GM19324 (cell line): ENCODE measurements around the gene NME7.

Source experiments
- ATAC-seq: cut with Tn5 transposase; IDR thresholded peaks from one replicate; pipeline ENCODE4 v1.9.1; 2021; ENCODE audit warnings: mild to moderate bottlenecking, moderate library complexity; ENCODE audit not compliant: unreplicated experiment, low FRiP score

NME7 gene

DNA sequence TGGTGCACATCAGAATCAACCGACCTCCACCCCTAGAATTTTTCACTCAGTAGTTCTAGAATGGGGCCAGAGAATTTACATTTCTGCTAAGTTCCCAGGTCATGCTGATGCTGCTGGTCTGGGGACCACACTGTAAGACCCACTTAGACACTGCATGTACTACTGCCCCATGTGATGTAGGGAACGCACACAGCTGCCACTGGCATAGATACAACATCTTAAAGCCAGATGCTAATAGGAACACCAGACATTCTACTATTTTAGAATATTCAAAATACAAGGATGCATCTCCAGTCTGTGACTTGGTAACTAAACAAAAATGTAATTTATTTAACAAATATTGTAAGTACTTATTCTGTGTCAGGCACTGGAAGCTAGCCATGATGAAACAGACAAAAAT, 275.2 kb downstream of the NME7 start:
- no peak for ATAC-seq

DNA sequence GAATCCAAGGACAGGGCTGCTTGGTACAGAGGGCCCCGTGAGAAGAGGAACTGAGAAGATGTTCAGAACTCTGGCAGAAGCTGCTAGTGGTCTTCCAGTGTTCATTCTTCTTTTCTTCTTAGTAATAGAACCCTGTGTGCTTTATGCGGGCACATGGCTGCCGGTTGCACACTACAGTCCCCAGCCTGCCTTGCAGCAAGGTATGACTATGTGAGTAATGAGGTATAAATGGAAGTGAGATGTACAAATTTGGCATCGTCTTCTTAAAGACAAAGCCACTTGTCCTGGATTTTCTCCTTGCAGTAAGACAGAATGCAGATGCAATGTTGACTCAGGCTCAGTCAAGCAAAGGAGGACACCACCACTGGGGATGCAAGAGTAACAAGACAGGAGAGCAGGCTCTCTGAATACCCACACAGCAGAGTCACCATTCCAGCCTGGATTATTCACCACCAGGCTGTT, 276.1 kb downstream of the NME7 start:
- ATAC-seq: peak; percentile 79

- ATAC-seq: peak; percentile 46
These were observed 276.7 kb downstream of the NME7 start for GRCh38 chr1:169090900-169091311.

DNA sequence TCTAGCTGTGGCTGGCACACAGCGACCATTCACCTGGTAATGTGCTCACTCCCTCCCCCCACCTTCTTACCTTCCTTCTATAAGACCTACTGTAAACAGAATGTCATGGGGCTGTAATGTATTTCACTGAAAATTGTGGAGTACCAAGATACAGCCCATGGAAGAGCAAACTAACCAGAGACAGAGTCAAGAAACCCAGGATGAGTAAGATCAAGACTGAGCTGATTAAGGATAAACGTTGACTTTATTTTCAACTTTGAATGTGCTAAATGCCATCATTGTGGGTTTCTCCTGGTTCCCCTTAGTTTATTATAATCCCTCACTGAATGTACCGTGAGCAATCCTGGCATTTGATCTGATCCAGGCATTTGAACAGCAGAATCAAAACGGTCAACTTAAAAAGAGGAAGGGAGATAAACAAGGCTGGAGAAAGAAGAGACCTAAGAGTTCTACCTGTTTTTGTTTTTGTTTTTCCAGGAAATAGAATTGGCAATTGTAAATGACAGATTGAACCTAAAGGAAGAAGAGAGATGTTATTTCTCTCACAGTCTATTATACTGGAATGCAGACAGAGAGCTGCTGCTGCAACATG, 277.2 kb downstream of the NME7 start:
- no peak for ATAC-seq

- ATAC-seq: no peak
These were observed 277.8 kb downstream of the NME7 start for GRCh38 chr1:169089776-169090175.

DNA sequence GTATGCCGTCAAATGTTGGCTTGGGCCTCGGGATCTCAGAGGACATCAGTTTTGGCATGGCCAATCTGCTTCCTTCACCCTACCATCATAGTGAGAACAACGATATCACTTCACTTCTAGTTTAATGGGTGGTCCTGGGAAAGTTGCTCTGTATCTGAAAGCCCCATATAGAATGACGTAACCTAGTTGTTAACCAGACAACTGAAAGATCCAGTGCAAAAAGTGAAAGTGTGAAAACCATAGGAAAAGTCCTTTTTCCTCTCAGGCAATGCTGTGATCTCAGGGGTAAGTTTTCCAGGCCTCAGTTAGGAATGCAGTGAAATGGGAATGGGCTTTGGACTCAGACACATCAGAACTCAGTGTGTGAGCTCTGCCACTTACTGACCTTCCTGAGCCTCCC, 279.7 kb downstream of the NME7 start:
- ATAC-seq: no peak

- no peak for ATAC-seq
These were observed 280.8 kb downstream of the NME7 start for GRCh38 chr1:169086603-169087455.

- ATAC-seq: no peak
These were observed 281.7 kb downstream of the NME7 start for GRCh38 chr1:169085911-169086310.
